Activated T-helper 2 cell treated with anti-CD3 and anti-CD28 coated beads, Interferon-gamma antibody, Interleukin-2, Interleukin-4, amounts not matched to agents 10 μg/mL and 5 μg/mL and 100 μg/mL, durations not matched to agents 14 hours and 24 hours and 36 hours (primary cell): ENCODE results near the gene ABCC3. TPM values are rescaled to one million over a fixed set of nuclear protein-coding genes. Genes with fewer than 3 reads are reported as not detected.

Source experiments
- DNase-seq: peaks from one replicate; pipeline ENCODE4 v3.0.0; 2021; ENCODE audit warnings: low spot score
- H3K27ac Mint-ChIP-seq: one replicate; pipeline ENCODE4 v1.8.0; 2021; ENCODE audit warnings: mixed read lengths
- H3K27me3 Mint-ChIP-seq: one replicate; pipeline ENCODE4 v1.8.0; 2021; ENCODE audit warnings: low read depth, mixed read lengths
- H3K36me3 Mint-ChIP-seq: one replicate; pipeline ENCODE4 v1.8.0; 2021; ENCODE audit warnings: low read depth, mixed read lengths
- H3K4me1 Mint-ChIP-seq: one replicate; pipeline ENCODE4 v1.8.0; 2021; ENCODE audit warnings: low read depth, mixed read lengths
- H3K4me3 Mint-ChIP-seq: one replicate; pipeline ENCODE4 v1.8.0; 2021; ENCODE audit warnings: low read depth, mild to moderate bottlenecking, moderate library complexity, mixed read lengths
- H3K9me3 Mint-ChIP-seq: one replicate; pipeline ENCODE4 v1.8.0; 2021; ENCODE audit warnings: mixed read lengths
- intact Hi-C: fragments of 100-400 bp; cut with micrococcal nuclease; formaldehyde crosslinking; loops from one replicate; pipeline ENCODE4 v1.15.1; 2023
- total RNA-seq: library from RNA; stranded (reverse); gene quantifications from 2 replicates; pipeline ENCODE4 v1.2.3, GENCODE V29; 2022

Gene ABCC3
- total RNA-seq, 1 donor from 2014 or later: not detected

DNA sequence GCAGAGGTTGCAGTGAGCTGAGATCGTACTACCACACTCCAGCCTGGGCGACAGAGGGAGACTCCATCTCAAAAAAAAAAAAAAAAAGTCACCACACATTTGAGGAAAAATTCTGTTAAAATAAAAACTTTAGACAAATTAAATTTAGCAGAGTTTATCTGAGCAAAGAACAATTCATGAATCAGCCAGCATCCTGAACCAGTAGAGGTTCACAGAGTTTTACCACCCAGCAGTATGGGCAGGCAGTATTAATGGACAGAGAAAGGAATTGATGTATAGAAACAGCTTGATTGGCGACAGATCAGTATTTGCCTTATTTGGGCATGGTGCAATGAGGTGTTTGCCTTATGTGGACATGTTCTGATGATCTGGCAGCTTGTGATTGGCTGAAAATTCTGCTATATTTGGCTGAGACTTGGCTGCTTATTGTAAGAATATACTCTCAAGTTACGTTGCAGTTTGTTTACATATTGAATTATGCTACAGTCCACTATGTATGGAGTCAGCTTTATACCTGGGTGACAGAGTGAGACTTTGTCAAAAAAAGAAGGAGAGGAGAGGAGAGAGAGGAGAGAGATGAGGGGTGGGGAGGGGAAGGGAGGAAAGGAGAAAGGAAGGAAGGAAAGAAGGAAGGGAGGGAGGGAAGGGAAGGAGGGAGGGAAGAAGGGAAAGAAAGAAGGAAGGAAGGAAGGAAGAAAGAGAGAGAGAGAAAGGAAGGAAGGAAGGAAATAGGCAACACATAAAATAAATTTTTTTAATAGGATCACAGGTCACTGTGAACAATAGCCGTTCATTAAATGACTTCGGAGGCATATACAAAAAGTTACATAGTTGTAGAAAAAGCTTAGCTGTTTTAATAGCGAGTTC is 14.6 kb downstream of the ABCC3 start:
- no peaks in the 10 kb centered on the region for H3K9me3 Mint-ChIP-seq
- no peaks in the 10 kb centered on the region for H3K36me3 Mint-ChIP-seq
- intact Hi-C loops: no loop called here
- H3K27me3 Mint-ChIP-seq: peaks cover 20% of the 10 kb centered on the region
- H3K4me3 Mint-ChIP-seq: no peak overlapping the region
- no peak for DNase-seq
- no peak overlapping the region for H3K27ac Mint-ChIP-seq
- H3K4me1 Mint-ChIP-seq: no peaks in the 10 kb centered on the region

DNA sequence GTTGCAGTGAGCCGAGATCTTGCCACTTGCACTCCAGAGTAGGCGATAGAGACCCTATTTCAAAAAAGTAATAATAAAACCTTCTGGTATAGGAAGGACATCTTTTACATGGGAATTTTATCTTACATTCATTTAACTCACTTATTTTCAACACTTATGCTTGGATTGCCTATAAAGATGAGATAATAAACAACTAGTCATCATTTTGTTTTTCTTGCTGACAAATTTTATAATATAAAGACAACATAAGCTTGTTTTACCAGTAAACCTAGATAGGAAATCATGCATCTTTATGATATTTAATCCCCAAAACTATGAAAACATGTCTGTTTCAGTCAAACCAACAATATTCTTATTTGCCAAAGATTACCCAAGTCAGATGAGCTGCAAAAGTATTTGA is 17.0 kb downstream of the ABCC3 start:
- no peak for DNase-seq
- H3K27me3 Mint-ChIP-seq: peaks cover 14% of the 10 kb centered on the region
- no peaks in the 10 kb centered on the region for H3K36me3 Mint-ChIP-seq
- intact Hi-C loops: no loop called here
- H3K4me1 Mint-ChIP-seq: no peaks in the 10 kb centered on the region
- no peak overlapping the region for H3K4me3 Mint-ChIP-seq
- no peaks in the 10 kb centered on the region for H3K9me3 Mint-ChIP-seq
- no peak overlapping the region for H3K27ac Mint-ChIP-seq

DNA sequence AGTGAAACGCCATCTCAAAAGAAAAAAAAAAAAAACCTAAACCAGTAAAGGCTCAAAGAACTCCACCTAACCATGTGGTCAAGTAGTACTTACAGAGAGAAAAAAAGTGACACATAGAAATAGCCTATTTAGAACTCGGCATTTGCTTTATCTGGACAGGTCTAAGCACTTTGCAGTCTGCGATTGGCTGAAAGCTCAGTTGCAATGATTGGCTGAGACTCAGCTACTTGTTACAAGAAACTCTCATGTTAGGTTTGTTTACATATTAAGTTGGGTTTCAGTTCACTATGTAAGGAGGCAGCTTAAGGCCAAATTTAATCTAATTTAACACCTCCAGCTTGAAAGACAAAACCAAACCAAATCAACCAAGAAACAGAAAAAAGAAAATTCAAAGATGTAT is 19.1 kb downstream of the ABCC3 start:
- Mint-ChIP-seq H3K4me1 (no peaks in the 10 kb centered on the region), H3K4me3 (no peak overlapping the region), H3K36me3 (no peaks in the 10 kb centered on the region), H3K9me3 (no peaks in the 10 kb centered on the region), H3K27ac (no peak overlapping the region), H3K27me3 (peaks cover 9% of the 10 kb centered on the region)
- no peak for DNase-seq
- intact Hi-C loops: no loop called here

DNA sequence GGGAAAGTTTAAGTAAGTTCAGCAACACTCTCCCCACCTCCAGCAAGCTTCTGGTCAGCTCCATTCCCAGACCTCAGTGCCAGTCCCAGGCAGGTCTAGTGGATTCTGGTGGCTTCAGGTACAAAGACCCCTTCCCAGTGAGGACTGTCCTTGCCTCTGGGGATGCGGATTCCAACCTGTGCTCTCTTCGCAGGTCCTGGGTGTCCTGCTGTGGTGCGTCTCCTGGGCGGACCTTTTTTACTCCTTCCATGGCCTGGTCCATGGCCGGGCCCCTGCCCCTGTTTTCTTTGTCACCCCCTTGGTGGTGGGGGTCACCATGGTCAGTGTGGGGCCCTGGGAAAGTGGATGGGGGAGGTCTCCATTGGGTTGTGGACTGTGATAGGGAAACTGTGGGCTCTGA is 21.8 kb downstream of the ABCC3 start:
- DNase-seq: no peak
- no peaks in the 10 kb centered on the region for H3K27me3 Mint-ChIP-seq
- no peak overlapping the region for H3K27ac Mint-ChIP-seq
- H3K4me3 Mint-ChIP-seq: no peak overlapping the region
- no peaks in the 10 kb centered on the region for H3K36me3 Mint-ChIP-seq
- intact Hi-C loops: no loop called here
- H3K9me3 Mint-ChIP-seq: no peaks in the 10 kb centered on the region
- H3K4me1 Mint-ChIP-seq: peaks cover 11% of the 10 kb centered on the region

DNA sequence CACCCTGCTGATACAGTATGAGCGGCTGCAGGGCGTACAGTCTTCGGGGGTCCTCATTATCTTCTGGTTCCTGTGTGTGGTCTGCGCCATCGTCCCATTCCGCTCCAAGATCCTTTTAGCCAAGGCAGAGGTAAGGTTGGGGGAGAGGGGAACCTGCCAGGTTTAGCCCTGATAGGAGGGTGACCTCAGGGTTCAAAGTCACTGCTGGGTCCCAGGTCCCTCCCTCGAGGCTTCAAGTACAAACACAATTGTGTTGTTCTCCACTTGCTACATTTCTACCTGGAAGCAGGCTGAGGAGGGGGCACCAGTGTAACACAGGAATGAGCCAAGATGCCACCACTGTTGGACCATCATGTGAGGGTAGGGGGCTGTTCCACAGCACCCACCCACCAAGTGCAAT is 22.4 kb downstream of the ABCC3 start:
- no peak overlapping the region for H3K27ac Mint-ChIP-seq
- H3K36me3 Mint-ChIP-seq: no peaks in the 10 kb centered on the region
- H3K4me1 Mint-ChIP-seq: peaks cover 16% of the 10 kb centered on the region
- no peak overlapping the region for H3K4me3 Mint-ChIP-seq
- no peaks in the 10 kb centered on the region for H3K9me3 Mint-ChIP-seq
- no peaks in the 10 kb centered on the region for H3K27me3 Mint-ChIP-seq
- DNase-seq: no peak
- intact Hi-C loops: no loop called here

DNA sequence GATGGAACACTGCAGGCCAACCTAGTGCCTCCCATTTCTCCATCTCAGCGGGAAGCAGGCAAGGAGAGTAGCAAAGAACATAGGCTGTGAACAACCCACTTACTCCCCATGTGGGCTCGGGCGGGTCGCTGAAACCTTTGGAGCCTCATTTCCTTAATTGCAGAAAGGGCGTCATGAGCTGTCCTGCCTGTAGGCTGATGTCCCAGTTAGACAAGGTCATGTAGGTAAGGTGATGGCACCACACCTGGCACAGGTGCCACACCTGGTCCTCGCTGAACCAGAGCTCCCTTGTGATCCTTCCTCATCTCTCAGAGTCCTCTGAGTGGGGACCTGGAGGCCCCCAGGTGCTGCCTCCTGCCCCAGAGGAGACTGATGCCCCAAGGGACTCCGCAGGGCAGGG is 22.9 kb downstream of the ABCC3 start:
- Mint-ChIP-seq H3K36me3 (no peaks in the 10 kb centered on the region), H3K27me3 (no peaks in the 10 kb centered on the region), H3K4me3 (no peak overlapping the region), H3K4me1 (peaks cover 18% of the 10 kb centered on the region), H3K9me3 (no peaks in the 10 kb centered on the region), H3K27ac (no peak overlapping the region)
- intact Hi-C loops: no loop called here
- no peak for DNase-seq

DNA sequence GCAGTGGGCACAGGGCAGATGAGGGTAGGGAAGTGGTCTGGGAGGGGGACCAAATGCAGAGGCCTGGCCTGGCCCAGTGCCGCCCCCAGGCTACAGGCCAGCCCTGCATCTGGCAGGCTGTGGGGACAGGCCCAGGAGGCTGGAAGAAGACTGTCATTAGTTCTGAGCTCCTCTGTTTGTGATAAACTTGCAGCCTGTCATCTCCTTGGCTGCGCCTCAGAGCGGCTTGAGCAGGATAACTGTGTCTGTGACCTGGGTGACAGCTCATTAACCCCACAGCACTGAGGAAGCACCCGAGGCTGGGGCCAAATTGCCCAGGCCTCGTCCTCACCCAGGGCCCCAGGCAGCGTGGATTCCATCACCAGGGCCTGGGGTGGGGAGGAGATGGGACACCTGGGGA is 23.9 kb downstream of the ABCC3 start:
- Mint-ChIP-seq H3K9me3 (no peaks in the 10 kb centered on the region), H3K4me3 (no peak overlapping the region), H3K27ac (no peak overlapping the region), H3K4me1 (peaks cover 18% of the 10 kb centered on the region), H3K36me3 (no peaks in the 10 kb centered on the region), H3K27me3 (no peaks in the 10 kb centered on the region)
- intact Hi-C loops: no loop called here
- DNase-seq: no peak

DNA sequence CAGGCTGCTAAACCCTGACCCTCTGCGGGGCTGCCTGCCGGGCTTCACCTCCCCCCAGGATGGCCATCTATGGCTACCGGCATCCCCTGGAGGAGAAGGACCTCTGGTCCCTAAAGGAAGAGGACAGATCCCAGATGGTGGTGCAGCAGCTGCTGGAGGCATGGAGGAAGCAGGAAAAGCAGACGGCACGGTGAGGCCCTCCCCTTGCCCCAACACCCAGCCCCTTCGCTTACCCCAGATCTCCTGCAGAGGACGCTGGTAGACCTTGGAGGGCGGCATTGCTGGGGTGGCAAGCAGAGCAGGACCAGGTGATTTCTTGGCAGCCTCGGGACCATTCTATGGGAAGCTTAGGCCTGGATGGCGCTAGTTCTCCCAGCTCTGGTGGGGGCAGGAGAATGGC is 24.5 kb downstream of the ABCC3 start:
- Mint-ChIP-seq H3K36me3 (no peaks in the 10 kb centered on the region), H3K9me3 (no peaks in the 10 kb centered on the region), H3K27ac (no peak overlapping the region), H3K4me3 (no peak overlapping the region), H3K4me1 (peaks cover 18% of the 10 kb centered on the region), H3K27me3 (no peaks in the 10 kb centered on the region)
- no peak for DNase-seq
- intact Hi-C loops: no loop called here

DNA sequence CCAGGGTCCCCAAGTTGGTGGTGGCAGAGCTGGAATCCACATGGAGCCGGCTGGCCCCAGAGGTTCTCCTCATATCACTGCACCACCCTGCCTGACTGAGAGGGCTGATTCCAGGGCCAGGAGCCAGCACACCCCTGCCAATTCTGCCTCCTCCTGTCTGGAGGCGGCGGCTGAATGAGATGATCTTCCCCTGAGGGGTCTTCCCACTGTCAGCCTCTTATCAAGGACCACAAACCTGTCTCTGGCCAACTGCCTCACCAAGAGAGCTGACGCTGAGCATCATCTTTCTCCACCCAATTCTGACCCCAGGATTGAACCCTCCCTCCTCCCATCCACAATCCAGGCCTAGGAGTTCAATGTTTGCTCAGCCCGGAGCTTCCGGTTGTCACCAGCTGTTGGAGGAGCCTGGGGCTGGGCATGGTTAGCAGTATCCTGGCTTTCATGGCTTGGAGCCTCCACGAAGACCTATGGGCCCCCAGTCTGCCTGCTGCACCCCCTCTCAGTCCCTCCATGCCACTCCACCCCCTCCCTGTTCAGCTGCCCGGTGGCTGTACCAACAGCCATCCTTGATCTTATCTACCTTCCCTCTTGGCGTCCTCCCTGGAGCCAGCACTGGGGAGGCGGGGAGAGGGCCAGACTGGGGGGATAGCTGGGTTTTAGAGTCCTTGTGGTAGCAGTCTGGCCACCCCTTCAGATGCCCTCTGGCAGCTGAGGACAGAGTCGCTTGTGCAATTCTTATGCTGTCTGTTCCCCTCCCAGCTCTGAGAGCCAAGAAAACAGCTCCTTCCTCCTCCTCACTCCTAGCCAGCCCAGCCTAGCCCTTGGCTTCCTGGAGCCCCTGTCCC is 25.6 kb downstream of the ABCC3 start:
- H3K4me1 Mint-ChIP-seq: peaks cover 18% of the 10 kb centered on the region
- H3K4me3 Mint-ChIP-seq: no peak overlapping the region
- no peaks in the 10 kb centered on the region for H3K36me3 Mint-ChIP-seq
- DNase-seq: no peak
- H3K27ac Mint-ChIP-seq: no peak overlapping the region
- intact Hi-C loops: no loop called here
- no peaks in the 10 kb centered on the region for H3K27me3 Mint-ChIP-seq
- H3K9me3 Mint-ChIP-seq: no peaks in the 10 kb centered on the region

DNA sequence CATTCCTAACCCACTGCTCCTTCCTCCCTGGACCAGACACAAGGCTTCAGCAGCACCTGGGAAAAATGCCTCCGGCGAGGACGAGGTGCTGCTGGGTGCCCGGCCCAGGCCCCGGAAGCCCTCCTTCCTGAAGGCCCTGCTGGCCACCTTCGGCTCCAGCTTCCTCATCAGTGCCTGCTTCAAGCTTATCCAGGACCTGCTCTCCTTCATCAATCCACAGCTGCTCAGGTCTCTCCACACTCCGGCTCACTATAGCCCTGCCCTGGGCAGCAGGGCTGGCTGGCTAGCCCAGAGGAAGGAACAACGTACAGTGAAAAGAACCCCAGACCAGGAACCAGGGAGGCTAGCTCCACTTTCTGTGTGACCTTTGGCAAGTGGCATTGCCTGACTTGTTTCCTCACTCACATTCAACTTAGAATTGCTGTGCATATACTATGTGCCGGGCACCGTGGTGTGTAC is 26.2 kb downstream of the ABCC3 start:
- H3K4me1 Mint-ChIP-seq: peaks cover 18% of the 10 kb centered on the region
- no peaks in the 10 kb centered on the region for H3K27me3 Mint-ChIP-seq
- no peaks in the 10 kb centered on the region for H3K9me3 Mint-ChIP-seq
- no peak overlapping the region for H3K27ac Mint-ChIP-seq
- no peak overlapping the region for H3K4me3 Mint-ChIP-seq
- DNase-seq: no peak
- intact Hi-C loops: no loop called here
- H3K36me3 Mint-ChIP-seq: no peaks in the 10 kb centered on the region

DNA sequence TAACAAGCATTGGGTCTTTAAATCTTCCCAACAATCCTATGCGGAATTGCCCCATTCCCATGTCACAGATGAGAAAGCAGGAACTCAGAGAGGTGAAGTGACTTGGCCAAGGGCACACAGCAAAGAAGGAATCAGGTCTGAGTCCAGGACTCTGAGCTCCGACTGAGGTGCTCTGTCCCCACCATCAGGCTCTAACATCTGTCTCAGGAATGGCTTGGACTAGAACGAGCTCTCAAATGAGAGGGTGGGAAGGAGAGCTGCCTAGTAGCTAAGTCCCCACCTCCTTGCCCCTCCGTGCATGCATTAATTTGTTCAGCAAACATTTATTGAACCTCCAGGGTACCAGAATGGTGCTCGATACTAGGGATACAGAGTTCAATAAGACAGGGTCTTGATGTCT is 26.7 kb downstream of the ABCC3 start:
- H3K27ac Mint-ChIP-seq: peak overlapping the region; percentile 91
- no peak for DNase-seq

DNA sequence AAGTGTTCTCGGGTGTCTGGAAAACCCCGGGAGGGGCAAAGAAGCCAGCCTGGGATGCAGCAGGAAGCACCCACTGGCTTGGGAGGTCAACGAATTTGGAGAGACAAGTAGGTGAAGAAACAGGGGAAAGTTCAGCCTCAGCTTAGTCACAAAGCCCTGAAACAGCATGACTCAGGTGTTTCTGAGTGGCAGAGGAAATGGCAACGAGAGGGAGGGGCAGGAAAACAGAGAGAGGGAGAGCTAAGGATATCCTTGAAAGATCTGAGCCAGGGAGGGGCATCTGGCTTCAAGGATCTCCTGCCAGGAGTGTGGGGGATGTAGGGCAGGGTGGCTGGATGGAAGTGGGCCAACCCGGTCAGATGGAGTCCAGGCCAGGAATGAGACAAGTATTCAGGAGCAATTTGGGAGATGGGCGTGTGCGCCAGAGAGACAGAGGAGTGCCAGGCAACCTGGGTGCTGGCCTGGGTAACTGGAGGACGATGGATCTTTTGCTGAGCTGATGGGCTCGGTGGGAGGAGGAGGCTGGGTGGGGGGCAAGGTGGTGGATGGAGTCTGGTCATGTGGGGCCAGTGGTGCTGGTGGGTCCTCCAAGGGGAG is 27.2 kb downstream of the ABCC3 start:
- peak overlapping the region; percentile 35 for H3K4me3 Mint-ChIP-seq
- no peaks in the 10 kb centered on the region for H3K36me3 Mint-ChIP-seq
- intact Hi-C loops: no loop called here
- H3K4me1 Mint-ChIP-seq: peaks cover 18% of the 10 kb centered on the region
- DNase-seq: no peak
- no peaks in the 10 kb centered on the region for H3K9me3 Mint-ChIP-seq
- peak overlapping the region; percentile 91 for H3K27ac Mint-ChIP-seq
- H3K27me3 Mint-ChIP-seq: peaks cover 2% of the 10 kb centered on the region

More for the DNA sequence above, 26.7 kb downstream of the ABCC3 start:
- no peaks in the 10 kb centered on the region for H3K36me3 Mint-ChIP-seq
- H3K4me1 Mint-ChIP-seq: peaks cover 18% of the 10 kb centered on the region
- no peaks in the 10 kb centered on the region for H3K9me3 Mint-ChIP-seq
- H3K27me3 Mint-ChIP-seq: peaks cover under 1% of the 10 kb centered on the region
- no peak overlapping the region for H3K4me3 Mint-ChIP-seq
- intact Hi-C loops: no loop called here
